OCI-M2 (cell line): ENCODE results near the gene ITGB4.
"Not testable (repeated sequence)": the region's sequence is repeated elsewhere in the genome, so short reads cannot be mapped to it uniquely, and the experiment has no call there.

Source experiments
- DNase-seq: peaks from one replicate; lab custom pipeline; 2025; ENCODE audit not compliant: unreplicated experiment; lab: John Stamatoyannopoulos, UW

Gene ITGB4

GRCh38 chr17:75769536-75769935 lies 48.3 kb downstream of the ITGB4 start:
- no peak for DNase-seq

- DNase-seq: no peak
These were observed 50.3 kb downstream of the ITGB4 start for GRCh38 chr17:75771334-75772281.

GRCh38 chr17:75773121-75773807 lies 52.0 kb downstream of the ITGB4 start:
- no peak for DNase-seq

DNA sequence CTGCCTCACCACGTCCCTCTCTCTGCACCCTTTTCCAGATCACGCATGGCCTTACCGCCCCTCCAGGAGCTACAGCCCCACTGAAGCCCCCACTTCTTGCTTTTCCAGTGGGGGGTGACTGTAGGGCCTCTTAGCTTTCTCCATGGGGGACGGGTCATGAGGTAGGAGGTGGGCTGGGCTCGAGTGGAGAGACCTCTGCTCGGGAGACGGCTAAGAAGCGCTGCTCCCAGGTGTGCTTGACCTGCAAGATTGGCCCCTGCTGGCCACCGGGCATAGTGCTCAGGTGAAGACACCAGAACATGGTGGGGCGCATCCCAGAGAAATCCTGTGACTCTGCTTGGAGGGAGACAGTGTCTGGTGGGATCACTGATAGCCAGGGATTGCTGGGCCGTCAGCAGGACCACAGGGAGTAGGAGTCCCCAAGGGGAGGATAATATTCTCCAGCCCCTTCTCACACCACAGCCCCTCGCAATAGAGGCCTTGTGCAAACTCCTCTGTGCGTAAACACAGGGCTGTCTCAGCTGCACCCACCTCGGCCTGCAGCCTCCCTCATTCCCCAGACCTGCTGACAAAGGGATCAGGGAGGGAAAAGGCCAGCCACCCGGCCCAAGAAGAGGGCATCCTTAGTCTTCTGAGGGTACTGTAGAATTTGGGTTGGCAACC lies 52.7 kb downstream of the ITGB4 start:
- DNase-seq: no peak

DNA sequence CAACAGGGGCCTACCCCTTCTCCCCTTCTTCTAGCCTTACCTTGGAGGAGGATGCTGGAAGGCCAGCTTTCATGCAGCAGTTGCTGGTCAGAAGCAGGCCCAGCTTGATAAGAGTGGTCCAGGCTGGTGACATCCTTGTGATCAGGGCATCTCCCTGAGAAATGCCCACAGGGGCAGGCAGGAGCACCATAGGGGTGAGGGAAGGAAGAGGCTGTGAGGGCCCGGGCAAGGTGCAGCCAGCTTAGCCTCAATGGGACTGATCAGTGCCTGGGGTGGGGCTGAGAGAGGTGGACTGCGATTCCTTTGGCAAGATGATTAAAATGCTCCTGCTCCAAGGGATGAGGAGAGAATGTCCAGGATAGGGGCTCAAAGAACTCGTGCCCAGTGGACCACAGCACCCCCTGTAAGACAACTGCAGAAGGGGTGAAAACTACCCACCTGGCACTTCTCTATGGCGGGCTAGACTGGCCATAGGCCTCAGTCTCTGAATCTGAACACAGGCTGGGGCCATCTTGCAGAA lies 53.3 kb downstream of the ITGB4 start:
- no peak for DNase-seq

DNA sequence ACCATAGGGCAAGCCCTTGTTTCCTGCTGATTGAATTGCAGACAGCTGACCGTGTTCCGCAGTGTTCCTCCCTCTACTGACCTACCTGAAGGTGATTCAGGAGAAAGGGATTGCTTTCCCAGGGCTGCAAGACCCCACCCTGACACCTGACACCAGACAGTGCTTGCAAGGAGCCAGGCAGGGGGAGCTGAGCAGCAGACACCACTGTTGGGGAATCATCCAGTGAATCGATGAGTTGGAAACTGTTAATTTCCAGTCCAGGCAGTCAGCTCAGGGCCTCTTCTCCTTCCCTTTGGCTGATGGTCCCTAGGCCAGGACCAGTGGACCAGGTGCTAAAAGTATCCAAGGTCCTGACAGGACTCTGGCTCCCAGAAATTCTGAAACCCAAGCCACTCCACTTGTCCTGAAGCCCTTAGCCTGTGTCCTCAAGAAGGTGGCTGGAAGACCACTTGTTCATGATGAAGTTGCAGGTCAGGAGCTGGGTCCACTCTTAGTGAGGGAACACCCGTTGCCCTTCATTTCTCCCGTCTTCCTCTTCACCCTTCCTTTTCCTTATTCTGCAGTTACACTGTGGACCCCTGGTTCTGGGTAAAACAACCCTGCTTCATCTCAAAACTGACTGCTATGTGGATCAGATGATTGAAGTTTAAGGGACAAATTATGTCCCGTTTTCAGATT lies 53.9 kb downstream of the ITGB4 start:
- DNase-seq: no peak

DNA sequence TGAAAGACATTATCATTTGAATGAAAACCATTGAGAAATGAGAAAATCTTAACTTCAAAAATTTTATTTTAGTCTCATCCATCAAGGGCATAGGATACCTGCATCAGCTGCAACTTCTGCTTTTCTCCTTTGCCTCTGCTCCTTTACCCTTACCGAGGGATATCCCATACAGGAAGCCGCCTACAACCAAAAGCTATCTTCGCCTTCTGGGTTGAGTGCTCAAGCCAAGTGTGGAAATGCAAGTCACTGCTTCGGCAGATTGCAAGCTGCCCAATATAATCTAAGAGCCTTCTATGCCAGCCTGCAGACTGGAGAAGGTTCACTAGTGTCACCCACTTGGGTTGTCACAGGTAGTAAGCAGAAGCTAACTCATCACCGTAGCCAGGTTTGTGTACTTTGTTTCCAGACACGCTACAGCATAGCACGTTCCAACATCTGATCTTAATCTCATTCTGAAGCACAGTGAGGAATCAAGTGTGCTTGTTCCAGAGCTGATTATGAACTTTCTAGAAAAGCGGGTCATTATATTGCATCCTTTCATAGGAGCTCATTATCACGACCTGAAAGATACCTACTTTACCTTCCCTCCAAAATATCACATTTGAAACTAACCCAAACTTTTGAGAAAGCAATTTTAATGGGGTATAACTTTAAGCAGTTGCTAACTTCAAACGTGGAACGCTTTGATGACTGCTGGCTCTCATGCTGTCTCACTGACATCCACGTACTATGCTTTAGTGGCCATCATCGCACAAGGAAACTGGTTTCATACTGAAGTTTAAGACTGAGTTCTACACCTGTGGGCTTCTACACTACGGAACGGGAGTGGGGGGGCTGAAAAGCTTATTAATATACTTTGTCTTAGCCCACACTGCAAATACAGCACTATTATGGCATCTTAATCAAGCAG lies 55.4 kb downstream of the ITGB4 start:
- no peak for DNase-seq

GRCh38 chr17:75777296-75777922 lies 56.1 kb downstream of the ITGB4 start:
- no peak for DNase-seq

GRCh38 chr17:75778066-75778860 lies 57.0 kb downstream of the ITGB4 start:
- DNase-seq: not testable (repeated sequence)

GRCh38 chr17:75778861-75779249 lies 57.6 kb downstream of the ITGB4 start:
- DNase-seq: no peak

GRCh38 chr17:75779250-75779986 lies 58.2 kb downstream of the ITGB4 start:
- DNase-seq: no peak

DNA sequence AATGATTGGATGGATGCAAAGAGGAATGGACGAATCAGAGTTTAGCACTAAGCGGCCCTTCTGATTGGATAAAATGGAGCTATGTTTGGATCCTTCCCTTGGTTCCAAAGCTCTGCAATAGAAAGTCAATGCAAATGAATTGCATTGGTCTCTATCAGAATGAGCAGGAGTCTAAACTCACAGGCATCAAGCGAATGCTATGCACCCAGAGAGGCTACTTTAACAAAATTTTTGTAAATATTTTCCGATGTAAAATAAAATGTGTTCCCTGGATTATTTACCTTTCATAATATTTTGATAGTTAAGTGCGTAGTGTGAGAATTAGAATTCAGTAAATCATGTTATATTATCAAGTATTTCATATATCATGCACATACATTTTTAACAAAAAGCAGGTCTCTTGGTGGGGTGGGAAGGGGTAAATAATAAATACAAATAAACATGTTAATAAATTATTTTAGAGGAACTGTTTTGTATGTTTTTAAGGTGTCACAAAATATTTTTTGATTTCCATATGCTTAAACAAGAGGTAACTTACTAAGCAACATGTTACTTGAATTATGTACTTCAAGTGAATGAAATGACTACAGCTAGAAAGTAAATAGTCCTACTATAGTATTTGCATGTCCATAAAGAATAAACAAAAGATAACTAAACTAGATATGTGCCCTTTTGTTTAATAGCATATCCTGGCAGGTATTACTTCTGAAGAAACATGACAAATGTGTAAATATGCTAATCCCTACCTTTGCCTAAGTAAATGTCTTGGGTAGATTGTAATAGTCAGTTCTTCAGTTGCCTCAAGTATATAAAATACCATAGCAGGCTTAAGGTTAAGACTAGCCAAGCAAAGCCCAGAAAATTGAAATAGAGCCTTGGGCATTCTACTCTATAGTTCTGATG lies 59.0 kb downstream of the ITGB4 start:
- peak; percentile 89 for DNase-seq

DNA sequence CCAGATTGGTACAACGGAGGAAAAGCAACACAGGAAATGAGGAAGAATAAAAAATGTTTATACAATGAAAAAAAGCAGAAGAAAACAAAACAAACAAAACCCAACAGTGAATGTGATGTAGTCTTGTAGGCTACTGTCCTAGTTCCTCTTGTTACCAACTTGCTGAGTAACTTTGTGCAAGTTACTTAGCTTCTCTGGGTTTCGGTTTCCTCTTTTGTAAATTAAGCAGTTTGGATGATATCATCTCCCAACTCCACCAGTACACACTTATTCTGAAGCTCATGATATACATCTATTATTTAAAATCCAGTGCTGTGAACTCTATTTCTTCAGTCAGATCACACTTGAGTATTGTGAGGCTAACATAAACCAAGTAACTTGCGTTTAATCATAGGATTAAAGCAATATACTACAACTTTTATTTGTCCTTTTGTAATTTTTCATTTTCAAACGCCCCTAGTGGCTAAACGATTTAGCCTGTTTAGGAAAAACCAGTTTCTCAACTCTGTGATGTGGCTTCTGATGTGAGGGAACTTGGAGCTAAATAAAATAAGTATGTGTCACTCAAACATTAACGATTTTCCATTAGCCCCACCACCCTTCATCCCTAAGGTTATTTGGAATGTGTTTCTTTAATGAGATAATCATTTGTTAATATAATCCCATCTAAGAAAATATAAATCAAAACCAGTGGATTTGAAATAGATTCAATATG lies 62.0 kb downstream of the ITGB4 start:
- no peak for DNase-seq

DNA sequence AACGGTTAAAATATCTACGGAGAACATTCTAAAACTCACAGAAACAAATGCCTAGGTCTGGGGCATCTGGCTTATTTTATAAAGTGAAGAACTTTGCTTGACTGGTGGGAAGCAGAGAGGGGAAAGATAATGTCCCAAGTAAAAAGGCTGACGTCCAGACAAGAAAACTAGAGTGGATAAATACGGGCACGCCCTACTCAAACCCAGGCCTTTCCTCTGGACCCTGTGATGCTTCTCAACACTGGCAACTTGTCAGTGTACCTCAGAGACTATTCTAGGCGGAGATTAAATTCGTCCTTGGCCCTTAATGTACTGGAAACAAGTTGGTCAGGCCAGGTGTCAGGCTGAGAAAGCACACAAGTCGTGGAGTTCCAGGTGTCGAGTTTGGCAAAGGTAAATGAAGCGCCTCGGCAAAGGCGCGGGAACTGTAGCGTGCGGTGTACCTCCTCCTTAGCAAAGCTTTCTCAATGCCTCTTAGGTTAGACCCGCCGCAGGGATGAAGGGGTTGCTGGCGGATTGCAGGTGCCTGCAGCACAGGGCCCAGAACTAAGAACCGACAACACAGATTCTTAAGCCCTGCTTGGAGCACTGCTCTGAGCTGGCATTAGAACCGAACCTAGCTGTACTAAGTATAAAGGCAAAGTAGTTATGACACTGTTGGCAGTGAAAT lies 62.7 kb downstream of the ITGB4 start:
- no peak for DNase-seq

- peak; percentile 80 for DNase-seq
These were observed 63.3 kb downstream of the ITGB4 start, which contains the start of gene UNK for GRCh38 chr17:75784473-75785015. Gene UNK, plus strand, starts transcription at chr17:75784806. Its CDS starts 75 bp downstream, at chr17:75784881.
